ENCODE measurements around the gene MMS19. TPM values are rescaled to one million over a fixed set of nuclear protein-coding genes. Genes with fewer than 3 reads are reported as not detected.

MMS19 gene
- total and polyA plus RNA-seq, 10 of the 15 experiments (the other 5 are each of a cell fraction or from before 2014, with no cell fraction given): 40.2 to 112 (median 69.0) TPM

- TF ChIP-seq RFX5 (IDR thresholded peaks at IDR 0.05; ENCODE audit: low read depth, low read length): no peak
- TF ChIP-seq TAF1 (IDR thresholded peaks at IDR 0.05; ENCODE audit: borderline replicate concordance, low read depth, low read length): peak; percentile 90
- TF ChIP-seq YY1 (IDR thresholded peaks at IDR 0.05; ENCODE audit: low read depth, low read length): peak; percentile 96
- peak; percentile 95 for TF ChIP-seq POLR2A (IDR thresholded peaks at IDR 0.05; ENCODE audit: low read depth, low read length)
- no peak for TF ChIP-seq NFYA (IDR thresholded peaks at IDR 0.05; ENCODE audit: borderline replicate concordance, low read depth, low read length)
- no peak; the same call in 1 of the 2 replicates for TF ChIP-seq ZBTB40 (IDR thresholded peaks at IDR 0.05; ENCODE audit: borderline replicate concordance)
Observed at GRCh38 chr10:97498076-97498840, at the start of gene MMS19 (continued).

GRCh38 chr10:97547962-97548361, 49.7 kb upstream of the MMS19 start:
- Histone ChIP-seq H3K36me3 (ENCODE audit: control insufficient read depth in 2 of 2, insufficient read depth in 2 of 2, low read length in 1 of 2) (no peaks in the 10 kb centered on the region), H2AFZ (ENCODE audit: control insufficient read depth, low read depth, low read length) (no peak overlapping the region), H3K9ac (ENCODE audit: control insufficient read depth, insufficient read depth, low read length) (no peak overlapping the region), H3K27me3 (replicated peaks in 1 of 2; ENCODE audit: control insufficient read depth in 2 of 2, insufficient read depth in 2 of 2, low read length in 1 of 2) (no peaks in the 10 kb centered on the region; a peak in 1 of 4 replicates), H3K4me3 (no peak overlapping the region), H3K27ac (ENCODE audit: control insufficient read depth, insufficient read depth) (no peak overlapping the region), H3K4me1 (ENCODE audit: control insufficient read depth, insufficient read depth, low read length) (peaks cover 6% of the 10 kb centered on the region; the same call in 1 of the 2 replicates), H3K9me3 (replicated peaks; ENCODE audit: control insufficient read depth, insufficient read depth, low read length) (no peaks in the 10 kb centered on the region), H3K79me2 (ENCODE audit: control insufficient read depth, insufficient read depth, low read length) (no peaks in the 10 kb centered on the region), H3K4me2 (ENCODE audit: control insufficient read depth, insufficient read depth) (no peak overlapping the region), H4K20me1 (ENCODE audit: control insufficient read depth, insufficient read depth) (no peaks in the 10 kb centered on the region)
- in situ Hi-C loops (cut with MboI) (no loop called here), intact Hi-C loops (cut with micrococcal nuclease; ENCODE audit: unreplicated experiment) (no loop called here)
- BruUV-seq (replicated peaks): no TSS peak
- no peak for DNase-seq (ENCODE audit: low read depth, low spot score)
- POLR2A ChIA-PET: no interaction called here
- SMC1A ChIA-PET (ENCODE audit: uncharacterized antibody, unreplicated experiment): no interaction called here
- 31% methylated on average over 4 of the region's 4 CpGs for WGBS (ENCODE audit: insufficient coverage, insufficient replicate concordance, low lambda C conversion rate, missing lambda C conversion rate)
- no peak for FAIRE-seq
- no peak for ATAC-seq
- RAD21 ChIA-PET (ENCODE audit: unreplicated experiment): no interaction called here
- CTCF ChIA-PET: interaction anchor here (1.2 kb wide), 1 partner anchor 14 kb away, joined by 3 read pairs; no protein-coding TSS in a partner anchor
- TF ChIP-seq EP300 (IDR thresholded peaks at IDR 0.05; ENCODE audit: borderline replicate concordance in 1 of 2, control insufficient read depth in 1 of 2, low read depth in 2 of 2, low read length in 2 of 2) (no peak), IRF3 (IDR thresholded peaks at IDR 0.05) (no peak), FOXK2 (IDR thresholded peaks at IDR 0.05) (no peak), FOS (IDR thresholded peaks at IDR 0.05; ENCODE audit: borderline replicate concordance, extremely low read depth, insufficient read length) (no peak), TARDBP (IDR thresholded peaks at IDR 0.05; ENCODE audit: borderline replicate concordance) (no peak), TAF1 (IDR thresholded peaks at IDR 0.05; ENCODE audit: borderline replicate concordance, low read depth, low read length) (no peak), ZNF687 (IDR thresholded peaks at IDR 0.05) (no peak), EZH2 (IDR thresholded peaks at IDR 0.05; ENCODE audit: borderline replicate concordance, control insufficient read depth, low read depth, low read length) (no peak)
